ENCODE measurements around the gene EVC2.

- TF ChIP-seq CTCF (IDR thresholded peaks at IDR 0.05), result no peak
- no peak for TF ChIP-seq POLR2AphosphoS5 (IDR thresholded peaks at IDR 0.05)
Observed at GRCh38 chr4:5575941-5576340, 132.4 kb downstream of the EVC2 start.
